ENCODE data around the gene ERI3.

GRCh38 chr1:44322367-44322766 is 32.7 kb downstream of the ERI3 start:
- TF ChIP-seq GATA3 (IDR thresholded peaks at IDR 0.05; ENCODE audit: low read depth, low read length) (no peak), GATA2 (IDR thresholded peaks at IDR 0.05; ENCODE audit: low read depth, low read length) (no peak)

Measured in SH-SY5Y (cell line).